ENCODE results near the gene NPDC1. TPM values are rescaled to one million over a fixed set of nuclear protein-coding genes. Genes with fewer than 3 reads are reported as not detected.

Gene NPDC1
- polyA plus RNA-seq, 1 donor, result 42.7 TPM

DNA sequence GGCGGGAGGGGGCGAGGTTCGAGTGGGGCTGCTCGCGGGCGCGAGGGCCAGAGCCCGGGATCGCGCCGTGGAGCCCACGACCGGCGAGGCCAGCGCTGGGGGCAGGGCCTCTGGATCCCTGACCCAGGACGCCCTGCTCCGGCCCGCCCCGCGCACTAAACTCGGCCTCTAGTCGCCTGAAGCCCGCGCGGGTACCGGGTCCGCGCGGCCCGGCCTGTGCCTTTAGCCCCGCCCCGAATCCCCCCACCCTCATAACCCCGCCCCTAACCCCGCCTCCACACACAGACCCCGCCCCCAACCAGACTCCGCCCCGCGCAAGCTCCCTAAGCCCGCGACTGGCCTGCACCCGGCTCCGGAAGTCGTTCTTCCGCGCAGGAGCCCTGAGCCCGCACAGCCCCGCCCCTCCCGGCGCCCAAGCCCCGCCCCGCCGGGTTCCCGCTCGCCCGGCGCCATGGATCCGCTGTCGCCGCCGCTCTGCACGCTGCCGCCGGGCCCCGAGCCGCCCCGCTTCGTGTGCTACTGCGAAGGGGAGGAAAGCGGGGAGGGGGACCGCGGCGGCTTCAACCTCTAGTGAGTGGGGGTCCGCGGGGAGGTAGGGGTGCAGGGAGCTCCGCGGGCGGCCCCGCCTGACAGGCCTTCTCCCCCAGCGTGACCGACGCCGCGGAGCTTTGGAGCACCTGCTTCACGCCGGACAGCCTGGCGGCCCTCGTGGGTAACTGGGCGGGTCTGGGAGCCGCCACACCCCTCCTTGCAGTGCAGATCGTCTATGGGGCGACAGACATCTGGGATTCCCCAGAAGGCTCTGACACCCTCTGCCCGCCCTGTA lies 53.8 kb downstream of the NPDC1 start, which contains the start of gene PAXX:
Gene PAXX, plus strand, starts transcription at position 430 of the 826 bp plus-strand sequence. Its CDS starts 22 bp downstream, at position 452.
- peaks cover 6% of the 10 kb centered on the region for H3K36me3 ChIP-seq (ENCODE audit: control insufficient read depth, insufficient read depth, low read length)
- peaks cover 43% of the 10 kb centered on the region for H3K27me3 ChIP-seq (ENCODE audit: control insufficient read depth, insufficient read depth, low read length)
- H3K27ac ChIP-seq (ENCODE audit: low read length), result peak within 1 kb of the TSS; percentile 42
- peaks cover 32% of the 10 kb centered on the region for H3K4me1 ChIP-seq (ENCODE audit: control insufficient read depth, insufficient read depth, low read length)
- DNase-seq, result peak; percentile 88
- H3K4me3 ChIP-seq (ENCODE audit: low read length), result peak within 1 kb of the TSS; percentile 69
- H3K9me3 ChIP-seq (ENCODE audit: control insufficient read depth, low read depth, low read length), result peaks cover 13% of the 10 kb centered on the region
- WGBS (ENCODE audit: insufficient coverage, low lambda C conversion rate), result no CpG with 5 or more reads among the region's 92 CpGs

DNA sequence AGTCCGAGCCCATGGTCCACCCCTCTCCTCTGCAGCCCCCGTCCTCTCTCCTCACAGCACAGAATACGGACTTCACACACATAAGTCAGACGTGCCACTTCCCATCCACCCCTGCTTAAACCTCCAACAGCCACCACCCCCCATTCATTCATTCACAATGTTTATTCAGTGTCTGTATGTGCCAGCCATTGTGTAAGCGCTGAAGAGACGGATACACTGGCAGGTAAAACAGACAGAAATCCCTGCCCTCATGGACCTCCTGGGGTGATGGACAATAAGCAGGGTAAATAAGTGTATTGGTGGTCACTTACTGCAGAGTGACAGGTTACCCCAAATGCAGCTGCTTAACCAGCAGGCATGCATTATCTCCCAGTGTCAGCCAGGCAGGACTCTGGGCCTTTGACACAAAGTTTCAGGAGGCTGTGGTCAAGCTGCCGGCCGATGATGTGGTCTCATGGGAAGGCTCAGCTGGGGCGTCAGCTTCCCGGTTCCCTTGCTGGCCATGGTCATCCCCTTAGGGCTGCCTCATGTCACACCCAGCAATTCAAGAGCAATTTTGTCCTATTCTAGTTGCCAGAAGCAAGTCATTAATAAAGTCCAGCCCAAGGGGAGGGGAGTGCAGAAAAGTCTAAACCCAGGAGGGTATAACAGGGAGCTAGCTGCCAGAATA lies 55.6 kb downstream of the NPDC1 start:
- Histone ChIP-seq H3K4me1 (ENCODE audit: control insufficient read depth, insufficient read depth, low read length) (peaks cover 23% of the 10 kb centered on the region), H3K9me3 (ENCODE audit: control insufficient read depth, low read depth, low read length) (peaks cover 14% of the 10 kb centered on the region), H3K27me3 (ENCODE audit: control insufficient read depth, insufficient read depth, low read length) (peaks cover 41% of the 10 kb centered on the region), H3K4me3 (ENCODE audit: low read length) (no peak overlapping the region), H3K36me3 (ENCODE audit: control insufficient read depth, insufficient read depth, low read length) (peaks cover 6% of the 10 kb centered on the region), H3K27ac (ENCODE audit: low read length) (no peak overlapping the region)
- no CpG with 5 or more reads among the region's 10 CpGs for WGBS (ENCODE audit: insufficient coverage, low lambda C conversion rate)
- DNase-seq, result no peak

Other genes with a start within 250 kb of the NPDC1 start
- 27.4 TPM for gene CCDC183, start 249.8 kb downstream of the NPDC1 start, polyA plus RNA-seq
- gene RABL6, start 238.2 kb downstream of the NPDC1 start, polyA plus RNA-seq, result 97.3 TPM
- 10.4 TPM for gene AJM1, start 203.7 kb downstream of the NPDC1 start, polyA plus RNA-seq
- 312 TPM for gene PHPT1, start 196.8 kb downstream of the NPDC1 start, polyA plus RNA-seq
- gene MAMDC4, start 193.8 kb downstream of the NPDC1 start, polyA plus RNA-seq, result 772 TPM
- gene EDF1, start 179.9 kb downstream of the NPDC1 start, polyA plus RNA-seq, result 585 TPM
- gene TRAF2, start 159.7 kb downstream of the NPDC1 start, polyA plus RNA-seq, result 18.5 TPM
- gene FBXW5, start 101.4 kb downstream of the NPDC1 start, polyA plus RNA-seq, result 86.8 TPM
- 36.0 TPM for gene C8G, start 100.9 kb downstream of the NPDC1 start, polyA plus RNA-seq
- gene LCN12, start 93.9 kb downstream of the NPDC1 start, polyA plus RNA-seq, result 121 TPM
- gene PTGDS, start 68.7 kb downstream of the NPDC1 start, polyA plus RNA-seq, result 4.6 TPM
- 0.09 TPM for gene LCNL1, start 63.2 kb downstream of the NPDC1 start, polyA plus RNA-seq
- 38.9 TPM for gene PAXX, start 53.8 kb downstream of the NPDC1 start, polyA plus RNA-seq
- gene CLIC3, start 49.6 kb downstream of the NPDC1 start, polyA plus RNA-seq, result 3.6 TPM
- 25.3 TPM for gene ABCA2, start 17.9 kb downstream of the NPDC1 start, polyA plus RNA-seq
- 0.69 TPM for gene FUT7, start 14.1 kb downstream of the NPDC1 start, polyA plus RNA-seq
- gene ENTPD2, start 7.9 kb upstream of the NPDC1 start, polyA plus RNA-seq, result 9.9 TPM
- gene SAPCD2, start 24.4 kb upstream of the NPDC1 start, polyA plus RNA-seq, result 12.1 TPM
- 32.4 TPM for gene UAP1L1, start 31.3 kb upstream of the NPDC1 start, polyA plus RNA-seq
- gene MAN1B1, start 40.8 kb upstream of the NPDC1 start, polyA plus RNA-seq, result 39.5 TPM
- 196 TPM for gene DPP7, start 68.6 kb upstream of the NPDC1 start, polyA plus RNA-seq
- 2.6 TPM for gene GRIN1, start 93.0 kb upstream of the NPDC1 start, polyA plus RNA-seq
- gene LRRC26, start 123.9 kb upstream of the NPDC1 start, polyA plus RNA-seq, result 12.0 TPM
- gene TMEM210, start 125.9 kb upstream of the NPDC1 start, polyA plus RNA-seq, result not detected
- gene ANAPC2, start 142.4 kb upstream of the NPDC1 start, polyA plus RNA-seq, result 47.0 TPM
- 66.0 TPM for gene SSNA1, start 142.5 kb upstream of the NPDC1 start, polyA plus RNA-seq
- gene TPRN, start 154.6 kb upstream of the NPDC1 start, polyA plus RNA-seq, result 32.1 TPM
- gene TMEM203, start 159.5 kb upstream of the NPDC1 start, polyA plus RNA-seq, result 33.1 TPM
- 12.1 TPM for gene NDOR1, start 159.5 kb upstream of the NPDC1 start, polyA plus RNA-seq
- 11.0 TPM for gene RNF208, start 176.1 kb upstream of the NPDC1 start, polyA plus RNA-seq
- gene CYSRT1, start 179.0 kb upstream of the NPDC1 start, polyA plus RNA-seq, result 71.7 TPM
- 87.5 TPM for gene RNF224, start 181.3 kb upstream of the NPDC1 start, polyA plus RNA-seq
- gene SLC34A3, start 184.7 kb upstream of the NPDC1 start, polyA plus RNA-seq, result 36.9 TPM
- gene TUBB4B, start 195.1 kb upstream of the NPDC1 start, polyA plus RNA-seq, result 402 TPM
- gene STPG3, start 205.1 kb upstream of the NPDC1 start, polyA plus RNA-seq, result 3.4 TPM
- 45.9 TPM for gene NELFB, start 209.2 kb upstream of the NPDC1 start, polyA plus RNA-seq
- gene TOR4A, start 231.5 kb upstream of the NPDC1 start, polyA plus RNA-seq, result 18.4 TPM